Lung microvascular endothelial cell (primary cell): ENCODE data around the gene POLD2. TPM values are rescaled to one million over a fixed set of nuclear protein-coding genes. Genes with fewer than 3 reads are reported as not detected.
"Not testable (repeated sequence)": the region's sequence is repeated elsewhere in the genome, so short reads cannot be mapped to it uniquely, and the experiment has no call there.

Source experiments
- DNase-seq, 2 donors: peaks; one replicate each; pipeline versions ENCODE4 v3.0.0 to v3.0.0-alpha.2; 2010; ENCODE audit warnings: low read depth in 2 of 2
- total RNA-seq: library from RNA; depleted of rRNA; stranded (reverse); fragments of >200 nt; gene quantifications from 2 replicates; pipeline ENCODE4 v1.2.1, GENCODE V29; 2014

The POLD2 gene
- total RNA-seq, 1 donor from 2014 or later, result 39.5 TPM

DNA sequence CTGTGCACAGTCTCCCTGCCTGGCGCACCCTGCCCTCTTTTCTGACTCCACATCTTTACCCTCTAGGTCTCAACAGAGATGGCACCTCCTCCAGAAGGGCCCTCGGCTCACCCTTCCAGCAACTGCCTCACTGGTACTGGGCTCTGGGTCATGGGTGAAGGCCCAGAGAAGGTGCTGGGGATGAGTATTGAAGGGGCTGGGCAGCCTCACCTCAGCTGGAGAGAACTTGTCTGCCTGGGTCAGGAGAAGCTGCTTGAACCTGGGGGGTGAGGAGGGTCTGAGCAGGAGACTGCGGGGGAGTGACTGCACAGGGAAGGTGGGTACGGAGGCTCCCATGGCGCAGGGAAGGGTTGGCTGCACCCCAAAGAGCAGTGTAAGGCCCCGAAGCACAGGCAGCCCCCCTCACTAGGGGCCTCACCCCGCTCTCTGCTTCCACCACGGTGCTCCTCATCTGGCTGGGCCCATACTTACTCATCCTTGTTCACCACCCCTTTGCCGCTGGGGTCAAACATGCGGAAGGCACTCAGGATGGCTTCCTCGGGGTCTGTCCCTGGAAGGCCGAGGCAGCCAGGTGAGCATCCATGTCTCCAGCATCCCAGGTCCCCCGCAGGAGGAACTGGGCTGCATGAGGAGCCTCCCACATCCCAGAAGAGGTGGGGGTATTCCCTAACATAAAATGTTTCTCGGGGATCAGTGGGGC is 16.1 kb upstream of the POLD2 start:
- no peak for DNase-seq

DNA sequence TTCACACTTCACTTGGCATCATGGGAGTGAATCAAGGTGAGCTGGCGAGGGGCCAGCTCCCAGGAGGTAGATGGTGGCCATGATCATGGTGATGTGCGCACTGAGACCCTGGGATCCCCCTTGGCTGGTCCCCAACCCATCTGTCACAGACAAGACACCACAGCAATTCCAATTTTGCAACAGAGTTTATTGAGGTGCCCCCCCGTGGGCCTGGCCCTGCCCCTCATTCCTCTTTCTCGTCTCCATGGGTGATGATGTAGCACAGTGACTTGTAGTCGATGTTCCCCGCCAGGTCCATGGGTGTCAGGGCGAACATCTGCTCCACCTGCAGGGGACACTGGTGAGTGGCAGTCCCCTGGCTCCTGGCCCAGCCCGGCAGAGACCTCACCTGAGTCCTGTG is 15.3 kb upstream of the POLD2 start:
- no peak for DNase-seq

DNA sequence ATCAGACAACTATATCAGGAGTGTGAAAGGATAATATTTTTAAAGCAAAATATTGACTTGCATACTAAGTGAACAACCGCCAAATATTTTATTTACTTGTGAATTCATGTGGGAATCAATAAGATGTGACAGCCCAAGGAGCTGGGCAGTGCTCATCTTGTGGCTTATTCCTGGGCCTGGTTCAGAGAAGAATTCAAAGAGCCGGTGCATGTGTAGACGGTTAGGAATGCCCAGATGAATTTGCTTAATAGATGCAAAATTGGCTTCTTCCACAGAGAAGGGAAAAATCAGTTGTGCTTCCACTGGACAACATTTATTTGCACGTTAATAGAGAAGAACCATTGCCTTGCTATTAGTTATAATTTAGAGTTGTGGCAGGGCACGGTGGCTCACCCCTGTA is 13.4 kb upstream of the POLD2 start:
- DNase-seq, result no peak

DNA sequence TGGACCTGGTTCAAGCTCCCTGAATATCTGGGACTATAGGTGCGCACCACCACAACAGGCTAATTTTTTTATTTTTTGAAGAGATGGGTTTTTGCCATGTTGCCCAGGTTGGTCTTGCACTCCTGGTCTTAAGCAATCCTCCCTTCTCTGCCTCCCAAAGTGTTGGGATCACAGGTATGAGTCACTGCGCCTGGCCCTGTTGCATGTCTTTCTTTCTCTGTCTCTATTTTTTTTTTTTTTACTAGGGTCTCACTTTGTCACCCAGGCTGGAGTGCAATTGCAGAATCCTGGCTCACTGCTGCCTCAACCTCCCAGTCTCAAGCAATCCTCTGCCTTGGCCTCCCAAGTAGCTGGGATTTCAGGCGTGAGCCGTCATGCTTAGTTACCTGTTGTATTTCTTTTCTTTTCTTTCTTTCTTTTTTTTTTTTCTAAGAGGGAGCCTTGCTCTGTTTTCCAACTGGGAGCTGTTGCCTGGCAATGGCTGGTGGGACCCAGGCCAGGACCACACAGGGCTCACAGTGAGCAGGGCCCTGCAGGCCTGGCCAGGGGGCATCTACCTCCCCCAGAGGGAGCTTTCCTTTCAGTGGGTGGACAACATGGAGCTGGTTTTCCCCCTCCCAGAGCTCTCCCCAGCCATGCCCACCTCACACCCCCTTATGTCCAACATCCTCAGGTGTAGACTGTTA is 11.7 kb upstream of the POLD2 start:
- DNase-seq, result no peak

DNA sequence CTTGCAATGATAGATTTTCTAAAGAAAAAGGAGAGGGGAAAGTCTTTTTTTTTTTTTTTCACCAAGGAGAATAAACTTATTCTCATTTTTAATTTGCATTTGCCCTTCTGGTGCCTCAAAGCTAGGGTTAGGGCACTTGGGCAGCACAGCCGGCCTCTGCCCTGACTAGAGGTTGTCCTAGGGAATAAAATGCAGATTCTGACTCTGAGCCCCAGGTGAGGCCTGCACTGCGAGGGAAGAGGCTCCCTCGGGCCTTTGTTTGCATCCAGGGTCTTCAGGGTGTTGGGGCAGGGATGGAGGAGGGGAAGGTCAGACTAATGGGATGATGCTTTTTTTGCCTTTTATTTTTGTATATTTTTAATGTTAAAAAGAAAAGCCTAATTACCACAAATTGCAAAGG is 9.9 kb upstream of the POLD2 start:
- no peak for DNase-seq

DNA sequence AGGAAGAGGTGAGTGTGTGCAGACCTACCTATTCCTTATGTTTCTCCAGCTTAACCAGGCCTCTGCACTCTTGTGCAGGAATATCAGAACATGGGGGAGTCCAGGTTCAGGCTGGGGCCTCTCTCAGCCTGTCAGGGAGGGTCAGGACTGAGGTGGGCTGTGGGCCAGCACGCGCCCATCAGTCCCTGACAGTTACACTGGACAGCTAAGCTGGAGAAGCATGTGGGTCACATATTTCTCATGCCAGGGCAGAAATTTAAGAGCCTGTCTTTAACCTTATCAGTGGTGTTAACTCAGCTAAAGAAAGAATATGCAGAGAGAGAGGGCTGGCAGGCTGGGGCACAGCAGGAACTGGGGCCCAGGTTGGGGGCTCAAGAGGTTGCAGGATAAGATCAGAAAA is 8.7 kb upstream of the POLD2 start:
- DNase-seq, result no peak

DNA sequence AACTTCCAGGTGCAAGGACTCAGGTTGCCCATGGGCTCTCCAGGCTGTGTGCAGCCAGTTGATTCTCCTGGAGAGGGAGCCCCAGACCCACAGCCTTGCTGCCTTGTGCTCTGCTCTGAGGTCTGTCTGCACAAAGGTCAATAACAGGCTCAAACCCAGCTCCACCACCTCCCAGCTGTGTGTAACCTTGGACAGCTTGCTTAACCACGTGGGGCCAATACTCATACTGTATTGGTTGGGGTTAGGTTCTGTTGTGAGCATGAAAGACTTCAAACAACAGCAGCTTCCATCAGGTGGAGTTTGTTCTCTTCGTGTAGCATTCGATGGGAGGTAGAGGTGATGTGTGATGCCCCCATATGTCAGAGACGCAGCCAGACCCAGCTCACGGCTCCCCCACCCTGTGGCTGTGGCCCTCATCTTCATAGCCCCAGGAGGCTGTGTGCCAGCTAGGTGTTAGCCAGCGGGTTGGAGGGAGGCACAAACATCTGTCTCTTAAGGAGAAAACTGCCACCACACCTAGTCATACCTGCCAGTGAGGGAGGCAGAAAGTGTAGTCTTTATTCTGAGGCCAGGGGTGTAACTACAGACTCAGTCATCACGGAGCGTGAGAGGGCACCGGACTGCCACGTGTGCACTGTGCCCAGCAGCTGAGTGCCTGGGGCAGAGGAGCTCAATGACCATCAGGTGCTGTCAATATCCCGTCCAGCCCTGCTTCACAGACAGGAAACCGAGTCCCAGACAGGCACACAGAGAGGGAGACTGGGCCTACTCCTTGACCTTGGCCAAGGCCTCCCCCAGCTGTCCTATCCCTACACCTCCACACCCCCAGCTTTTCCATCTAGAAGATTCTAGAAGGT is 8.1 kb upstream of the POLD2 start:
- no peak for DNase-seq

DNA sequence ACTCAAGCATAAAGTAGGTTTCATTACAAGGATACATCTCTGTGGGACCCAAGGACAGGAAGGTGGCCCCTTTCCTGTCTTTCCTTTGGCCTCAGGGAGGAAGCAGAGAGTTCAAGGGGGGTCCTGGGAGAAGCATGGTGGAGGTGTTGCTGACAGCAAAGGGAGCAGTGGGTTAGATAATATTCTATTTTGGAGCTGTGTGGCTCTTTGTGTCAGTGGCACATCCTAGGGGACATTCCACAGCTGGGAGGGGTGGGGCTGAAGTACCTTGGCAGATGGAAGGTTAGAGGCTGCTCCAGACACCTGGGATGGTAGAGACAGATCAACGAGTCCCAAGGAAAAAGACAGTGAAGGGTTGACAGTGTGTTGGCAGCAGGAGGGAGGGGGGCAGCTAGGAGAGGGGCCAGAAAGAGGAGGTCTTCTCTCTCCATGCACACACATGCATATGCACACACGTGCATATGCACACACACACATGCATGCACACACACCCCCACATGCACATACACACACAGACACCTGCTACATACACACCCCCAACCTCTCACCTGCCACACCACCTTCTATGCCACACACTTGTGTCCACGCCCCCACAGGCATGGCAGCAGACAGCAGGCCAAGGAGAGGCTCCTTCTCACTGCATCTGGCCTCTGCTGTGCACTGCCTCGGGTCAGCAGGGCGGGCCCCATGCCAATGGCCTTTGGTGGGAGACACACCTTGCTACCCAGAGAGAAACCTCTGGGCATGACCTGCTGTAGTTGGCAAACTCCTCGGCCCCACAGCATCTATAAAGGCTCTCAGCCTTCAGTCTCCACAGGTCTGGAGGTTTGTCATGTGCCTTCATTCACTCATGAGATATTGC is 5.6 kb upstream of the POLD2 start:
- DNase-seq, result no peak

DNA sequence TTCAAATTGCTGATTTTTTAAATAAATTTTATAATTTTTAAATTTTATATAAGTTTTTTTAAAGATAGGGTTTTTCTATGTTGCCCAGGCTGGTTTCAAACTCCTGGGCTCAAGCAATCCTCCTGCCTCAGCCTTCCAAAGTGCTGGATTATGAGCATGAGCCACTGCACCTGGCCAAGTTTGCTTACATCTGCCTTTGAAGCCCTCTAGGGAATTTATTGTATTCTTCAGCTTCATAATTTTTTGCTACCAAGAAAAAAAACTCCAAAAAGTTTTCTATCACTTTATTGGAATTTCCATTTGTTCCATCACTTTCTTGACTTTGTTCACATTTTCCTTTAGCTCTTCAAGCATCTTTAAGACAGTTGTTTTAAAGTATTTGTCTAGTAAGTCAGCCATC is 3.8 kb upstream of the POLD2 start:
- DNase-seq, result no peak

DNA sequence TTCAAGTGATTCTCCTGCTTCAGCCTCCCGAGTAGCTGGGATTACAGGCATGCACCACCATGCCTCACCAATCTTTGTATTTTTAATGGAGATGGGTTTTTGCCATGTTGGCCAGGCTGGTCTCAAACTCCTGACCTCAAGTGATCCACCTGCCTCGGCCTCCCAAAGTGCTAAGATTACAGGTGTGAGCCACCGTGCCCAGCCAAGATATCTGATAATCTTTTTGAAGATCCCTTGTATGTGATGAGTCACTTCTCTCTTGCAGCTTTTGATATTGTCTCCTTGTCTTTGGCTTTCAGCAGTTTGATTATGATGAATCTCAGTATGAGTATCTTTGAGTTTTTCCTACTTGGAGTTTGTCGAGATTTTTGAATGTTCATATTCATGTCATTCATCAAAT is 3.2 kb upstream of the POLD2 start:
- not testable (repeated sequence) for DNase-seq

DNA sequence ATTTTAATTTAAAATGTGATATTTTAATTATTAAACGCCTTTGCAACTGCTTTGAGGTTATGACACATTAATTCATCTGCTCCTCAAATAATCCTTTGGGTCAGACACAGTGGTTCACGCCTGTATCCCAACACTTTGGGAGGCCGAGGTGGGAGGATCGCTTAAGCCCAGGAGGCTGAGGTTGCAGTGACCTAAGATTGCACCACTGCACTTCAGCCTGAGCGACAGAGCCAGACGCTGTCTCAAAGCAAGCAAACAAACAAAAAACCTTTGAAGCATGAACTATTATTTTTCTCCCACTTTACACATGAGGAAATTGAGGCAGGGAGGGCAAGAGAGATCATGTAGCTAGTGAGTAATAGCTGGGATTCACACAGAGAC is 1.5 kb upstream of the POLD2 start:
- DNase-seq, result no peak

DNA sequence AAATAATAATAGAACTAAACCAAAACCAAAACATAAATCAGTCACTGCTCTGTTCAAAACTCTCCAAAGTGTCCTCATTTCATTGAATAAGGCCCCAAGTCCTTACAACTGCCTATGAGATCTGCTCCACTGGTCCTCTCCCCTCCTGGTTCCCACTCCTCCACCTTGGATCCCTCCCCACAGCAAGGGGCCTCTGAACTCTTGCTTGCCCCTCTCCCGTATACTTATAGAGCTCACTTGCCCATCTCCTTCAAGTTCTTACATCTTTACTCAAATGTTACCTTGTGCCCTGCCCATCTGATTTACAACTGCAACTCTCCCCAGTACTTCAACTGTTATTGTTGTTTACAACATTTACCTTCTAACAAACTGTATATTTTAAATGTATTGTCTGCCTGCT is 819 bp downstream of the POLD2 start:
- DNase-seq, result no peak

DNA sequence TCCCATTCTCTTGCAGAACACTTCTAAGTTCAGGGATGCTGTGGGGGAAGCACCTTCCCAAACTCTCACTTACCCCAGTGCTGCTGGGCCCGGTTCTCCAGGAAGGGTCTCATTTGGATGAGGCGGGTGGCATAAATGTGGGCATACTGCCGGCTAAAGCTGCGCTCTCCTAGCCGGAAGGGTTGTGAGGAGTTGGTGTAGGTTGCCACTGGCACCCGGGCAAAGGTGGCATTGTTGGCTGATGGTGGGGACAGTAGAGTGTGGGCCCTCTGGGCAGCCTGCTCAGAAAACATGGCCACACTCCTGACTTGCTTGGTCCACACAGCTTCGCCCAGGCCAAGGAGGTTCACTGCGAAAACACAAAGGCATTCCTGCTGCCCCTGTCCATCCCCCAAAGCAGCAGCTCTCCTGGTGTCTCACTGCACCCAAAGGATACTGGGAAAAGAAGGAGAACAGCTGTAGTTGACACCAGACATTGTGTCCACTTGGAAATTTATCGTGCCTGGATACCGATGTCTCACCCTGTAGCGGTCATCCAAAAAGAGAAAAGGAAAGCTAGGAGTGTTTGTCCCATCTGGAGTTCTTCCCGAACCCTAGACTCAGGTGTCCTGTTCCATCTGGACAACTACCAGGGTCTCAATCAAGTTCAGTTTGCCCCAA is 1.5 kb downstream of the POLD2 start:
- no peak for DNase-seq

DNA sequence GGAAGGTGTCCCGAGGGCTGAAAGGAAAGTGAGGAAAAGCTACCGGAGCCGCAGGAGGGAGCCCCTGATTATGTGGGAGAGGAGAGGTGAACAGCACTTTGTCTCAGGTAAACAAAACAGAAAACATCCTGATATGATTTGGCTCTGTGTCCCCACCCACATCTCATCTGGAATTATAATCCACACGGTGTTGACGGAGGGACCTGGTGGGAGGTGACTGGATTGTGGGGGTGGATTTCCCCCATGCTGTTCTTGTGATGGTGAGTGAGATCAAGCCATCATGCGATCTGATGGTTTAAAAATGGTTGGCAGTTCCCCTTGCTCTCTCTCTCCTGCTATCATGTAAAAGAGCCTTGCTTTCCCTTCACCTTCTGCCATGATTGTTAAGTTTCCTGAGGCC is 3.0 kb downstream of the POLD2 start:
- no peak for DNase-seq

DNA sequence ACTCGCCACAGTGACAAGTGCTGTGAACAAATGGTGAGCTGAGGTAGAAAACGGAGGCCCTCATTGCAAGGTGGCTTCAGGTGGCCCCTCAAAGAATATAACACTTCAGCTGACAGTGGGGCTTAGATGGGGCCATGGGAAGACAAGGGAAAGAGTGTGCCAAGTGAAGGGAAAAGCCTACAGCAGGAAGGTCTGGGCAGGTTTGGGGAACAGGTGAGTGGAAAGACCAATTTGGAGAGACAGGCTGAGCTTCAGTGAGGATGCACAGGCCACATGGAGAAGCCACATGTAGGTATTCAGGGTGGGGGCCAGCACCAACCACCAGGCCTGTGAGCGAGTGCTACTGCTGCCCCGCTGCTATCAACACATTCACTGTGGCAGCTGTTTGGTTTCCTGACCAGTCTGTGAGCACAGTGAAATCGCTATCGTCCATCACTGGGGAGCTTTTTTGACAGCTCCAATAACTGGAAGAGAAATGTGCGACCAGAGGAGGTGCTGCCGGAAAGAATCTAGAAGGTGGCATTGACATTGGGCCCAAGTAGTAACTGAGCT is 3.4 kb downstream of the POLD2 start:
- no peak for DNase-seq

DNA sequence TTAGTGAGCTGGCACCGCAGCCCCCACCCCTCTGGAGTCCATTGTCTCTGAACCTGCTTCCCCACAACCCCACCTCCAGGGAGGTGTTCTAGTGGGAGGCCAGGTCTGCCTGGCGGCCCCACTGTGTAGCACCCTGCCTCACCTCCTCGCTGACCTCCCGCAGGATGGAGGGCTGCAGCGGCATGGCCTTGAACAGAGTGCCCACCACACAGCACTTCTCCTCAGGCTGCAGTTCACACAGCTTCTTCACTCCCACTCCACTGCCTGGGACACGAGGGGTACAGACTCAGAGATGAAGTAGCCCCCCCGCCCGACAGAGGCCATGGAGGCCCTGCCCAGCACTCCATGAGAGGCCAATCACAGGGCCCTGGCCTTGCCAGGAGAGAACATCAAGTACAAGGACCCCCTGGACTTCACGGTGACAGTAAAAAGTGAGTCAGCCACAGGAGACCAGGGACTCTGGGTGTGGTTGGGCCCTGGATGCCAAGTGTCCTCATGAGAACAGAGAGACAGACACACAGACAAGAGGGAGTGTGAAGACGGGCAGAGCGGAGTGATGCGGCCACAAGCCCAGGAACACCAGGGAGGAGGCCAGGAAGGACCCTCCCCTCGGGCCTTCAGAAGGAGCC is 5.4 kb downstream of the POLD2 start:
- DNase-seq, result no peak

DNA sequence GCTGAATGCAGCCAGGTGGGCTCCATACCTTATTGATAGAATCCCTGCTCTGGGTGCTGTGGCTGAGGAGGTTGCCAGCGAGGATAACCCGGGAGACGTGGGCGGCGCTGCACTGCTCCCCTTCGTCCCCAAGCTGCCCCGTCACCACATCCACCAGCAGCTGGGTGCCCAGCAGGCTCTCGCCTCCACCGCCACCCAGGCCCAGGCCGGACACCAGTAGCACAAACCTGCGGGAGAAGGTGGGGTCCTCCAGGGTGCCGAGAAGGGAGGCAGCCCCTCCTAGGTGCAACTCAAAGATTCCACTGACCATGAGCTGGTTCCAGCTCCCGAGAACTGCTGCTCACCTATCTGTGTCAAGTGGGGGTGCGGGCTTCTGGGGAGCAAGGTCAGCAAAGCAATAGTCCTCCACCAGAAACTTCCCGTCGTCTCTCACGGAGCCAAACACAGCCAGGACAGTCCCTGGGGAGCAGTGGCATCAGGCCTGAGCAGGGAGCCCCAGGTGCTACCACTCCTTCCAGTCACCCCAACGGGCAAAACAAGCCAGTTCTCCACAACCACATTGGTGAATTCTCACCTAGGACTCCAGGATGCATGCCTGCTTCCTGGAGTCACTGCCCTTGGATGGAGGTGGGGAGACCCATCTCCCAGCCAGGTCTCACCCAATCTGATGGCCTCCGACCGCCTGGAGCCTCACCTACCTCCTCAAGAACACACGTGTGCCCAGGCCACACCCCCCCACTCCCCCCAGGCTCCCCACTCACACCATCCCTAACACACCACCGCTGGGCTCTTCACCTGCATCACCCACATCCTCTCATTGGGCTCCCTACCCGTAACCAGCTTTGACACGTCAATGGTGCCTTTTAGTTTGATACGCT is 6.3 kb downstream of the POLD2 start:
- no peak for DNase-seq

DNA sequence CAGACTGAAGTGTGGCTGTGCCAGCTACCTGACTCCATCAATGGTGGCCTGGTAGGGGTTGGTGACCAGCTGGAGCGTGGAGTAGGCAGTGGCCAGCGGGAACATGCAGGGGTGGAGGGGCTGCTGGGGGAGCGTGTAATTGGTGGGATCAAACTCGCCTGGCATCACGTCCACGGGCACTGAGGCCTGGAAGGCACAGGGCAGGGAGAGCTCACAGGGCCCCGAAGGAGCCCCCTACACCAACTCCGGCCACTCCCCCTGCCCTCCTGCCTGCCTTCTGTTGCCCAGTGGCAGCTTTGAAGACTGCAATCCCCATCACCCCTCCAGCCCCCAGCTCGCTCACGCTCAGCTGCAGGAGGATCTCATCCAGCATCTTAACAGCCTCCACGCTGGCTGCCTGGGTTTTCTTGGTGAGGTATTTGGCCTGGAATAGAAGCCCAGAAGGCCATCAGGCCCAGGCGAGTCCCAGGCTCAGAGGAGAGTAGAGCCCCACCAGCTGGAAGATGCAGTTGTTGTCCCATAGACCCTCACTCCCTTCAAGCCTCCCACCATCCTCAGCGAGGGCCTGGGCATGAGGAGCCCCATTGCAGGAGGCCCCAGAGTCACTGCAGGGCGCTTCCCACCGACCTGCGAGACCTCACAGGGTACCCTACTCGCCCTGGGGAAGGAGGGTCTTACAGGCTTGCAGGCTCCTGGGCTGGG is 7.1 kb downstream of the POLD2 start:
- DNase-seq, result no peak
